GM18502 (cell line): ENCODE results near the gene SLC9A3.

Experiments used
- ATAC-seq: cut with Tn5 transposase; IDR thresholded peaks from one replicate; pipeline ENCODE4 v1.9.1; 2021; ENCODE audit warnings: mild to moderate bottlenecking; ENCODE audit not compliant: unreplicated experiment, poor library complexity

The SLC9A3 gene

DNA sequence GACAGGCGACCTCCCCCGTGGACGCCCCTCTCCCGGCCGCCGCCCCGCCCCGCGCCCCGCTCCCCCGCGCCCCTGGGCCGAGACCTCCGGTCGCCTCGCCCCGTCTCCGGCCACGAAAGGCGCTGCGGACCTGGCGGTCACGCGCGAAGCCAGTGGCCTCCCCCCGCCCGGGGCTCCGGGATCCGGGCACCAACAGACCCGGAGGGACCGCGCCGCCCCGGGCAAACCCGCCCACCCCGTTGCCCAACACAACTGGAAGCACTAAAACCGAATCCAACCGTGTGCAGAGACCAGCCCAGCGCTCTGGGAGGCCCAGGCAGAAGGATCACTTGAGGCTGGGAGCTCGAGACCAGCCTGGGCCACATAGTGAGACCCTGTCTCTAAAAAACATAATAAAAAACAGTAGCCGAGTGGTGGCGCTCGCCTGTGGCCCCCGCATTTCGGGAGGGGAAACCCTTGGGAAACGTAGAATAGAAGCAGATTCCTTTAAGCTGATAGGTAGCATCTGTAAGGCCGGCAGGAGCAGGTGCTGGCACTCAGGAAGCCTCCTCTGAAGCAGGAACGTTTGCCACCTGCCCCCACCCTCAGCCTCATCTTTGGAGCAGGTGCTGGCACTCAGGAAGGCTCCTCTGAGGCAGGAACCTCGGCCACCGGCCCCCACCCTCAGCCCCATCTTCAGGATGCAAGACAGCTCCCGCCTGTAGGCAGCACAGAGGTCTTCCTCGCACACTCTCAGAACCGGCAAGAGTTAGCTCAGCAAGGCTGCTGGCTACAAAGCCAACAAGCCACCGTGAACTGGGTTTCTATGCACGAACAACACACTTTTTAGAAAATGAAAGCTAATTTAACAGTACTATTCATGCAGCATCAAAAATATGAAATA, 4.6 kb upstream of the SLC9A3 start:
- no peak for ATAC-seq

DNA sequence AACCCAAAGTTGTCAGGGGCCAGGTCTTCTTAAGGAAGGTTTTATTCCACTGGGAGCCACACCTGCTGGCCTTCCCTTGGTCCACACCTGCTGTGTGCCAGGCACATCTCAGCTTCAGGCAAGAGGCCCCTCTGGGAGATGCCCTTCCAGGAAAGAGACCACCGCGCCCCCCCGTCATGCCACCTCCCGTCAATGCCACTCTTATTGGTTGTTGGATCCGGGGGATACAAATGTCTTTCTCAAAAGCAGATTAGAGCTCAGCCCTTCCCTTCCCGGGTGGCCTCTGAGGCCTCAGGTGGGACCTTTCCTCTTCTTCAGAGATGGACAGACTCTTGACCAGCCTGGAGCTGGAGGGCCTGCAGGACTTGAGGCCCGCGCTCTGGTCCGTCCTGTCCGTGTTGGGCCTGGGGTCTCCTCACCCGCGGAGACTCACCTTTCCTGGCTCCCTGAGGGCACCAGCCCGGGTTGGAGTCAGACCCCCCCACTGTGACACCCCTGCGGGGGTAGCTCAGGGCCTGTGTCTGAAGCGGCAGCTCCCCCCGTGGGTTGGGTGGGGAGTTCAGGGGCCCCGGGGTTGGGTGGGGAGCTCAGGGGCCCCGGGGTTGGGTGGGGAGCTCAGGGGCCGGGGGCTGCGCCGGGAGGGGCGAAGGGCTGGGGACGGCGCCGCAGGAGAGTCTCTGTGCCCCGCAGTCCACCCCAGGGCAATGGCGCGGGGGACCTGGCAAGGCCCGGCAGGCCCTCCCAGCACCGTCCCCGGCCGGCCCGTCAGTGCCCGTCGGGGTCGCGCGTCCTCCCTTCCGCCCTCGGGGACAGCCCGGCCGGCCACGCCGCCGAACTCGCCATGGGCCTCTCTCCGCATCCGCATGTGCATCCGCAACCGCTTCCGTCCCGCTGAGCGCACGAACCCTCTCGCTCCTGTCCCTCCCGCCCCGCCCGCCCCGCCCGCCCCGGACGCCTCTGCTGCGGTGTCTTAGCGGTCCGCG, 3.7 kb upstream of the SLC9A3 start:
- no peak for ATAC-seq

DNA sequence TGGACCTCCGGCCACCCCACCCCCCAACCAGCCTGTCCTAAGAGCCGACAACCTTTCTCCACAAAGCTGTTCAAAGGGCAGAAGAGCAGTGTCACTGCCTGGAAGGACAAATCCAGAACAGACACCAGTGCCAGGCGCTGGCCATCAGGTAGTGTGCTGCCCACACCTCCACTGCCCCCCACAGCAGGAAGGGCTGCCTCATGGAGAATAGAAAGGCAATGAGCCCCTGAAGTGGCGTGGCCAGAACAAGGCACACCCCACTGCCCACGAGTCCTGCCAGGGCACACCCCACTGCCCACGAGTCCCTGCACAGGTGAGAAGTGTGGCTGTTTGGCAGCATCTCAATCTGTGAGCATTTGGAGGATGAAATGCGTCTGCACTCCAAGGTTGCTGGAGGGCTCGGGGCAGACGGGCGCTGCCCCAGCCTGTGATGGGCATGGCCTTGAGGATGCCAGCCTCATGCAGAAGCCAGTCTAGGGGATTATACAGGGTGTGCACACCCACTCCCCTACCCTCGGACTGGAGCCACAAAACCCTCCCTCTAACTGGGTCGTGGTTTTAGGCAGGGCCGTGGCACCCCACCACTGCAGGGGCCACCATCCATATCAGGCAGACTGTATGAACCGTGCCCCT, 2.3 kb upstream of the SLC9A3 start:
- no peak for ATAC-seq

DNA sequence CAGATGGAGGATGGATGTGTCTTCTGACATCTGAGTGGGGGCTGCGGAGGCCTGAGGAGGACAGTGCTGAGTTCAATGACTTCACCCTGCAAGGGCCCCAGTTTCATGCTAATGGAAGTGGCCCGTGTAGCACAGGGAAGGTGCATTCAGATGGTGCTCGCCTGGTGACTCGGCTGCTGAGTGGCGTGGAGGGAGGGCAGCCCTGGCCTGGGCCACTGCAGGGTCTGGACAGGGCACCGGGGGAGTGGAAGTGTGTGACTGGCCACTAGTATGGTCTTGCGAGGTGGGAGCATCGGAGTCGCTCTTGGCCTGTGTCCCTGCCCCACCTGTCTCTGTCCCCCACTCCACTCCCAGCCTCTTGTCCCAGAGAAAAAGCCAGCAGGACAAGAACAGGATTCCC, 1.7 kb upstream of the SLC9A3 start:
- ATAC-seq, result no peak

DNA sequence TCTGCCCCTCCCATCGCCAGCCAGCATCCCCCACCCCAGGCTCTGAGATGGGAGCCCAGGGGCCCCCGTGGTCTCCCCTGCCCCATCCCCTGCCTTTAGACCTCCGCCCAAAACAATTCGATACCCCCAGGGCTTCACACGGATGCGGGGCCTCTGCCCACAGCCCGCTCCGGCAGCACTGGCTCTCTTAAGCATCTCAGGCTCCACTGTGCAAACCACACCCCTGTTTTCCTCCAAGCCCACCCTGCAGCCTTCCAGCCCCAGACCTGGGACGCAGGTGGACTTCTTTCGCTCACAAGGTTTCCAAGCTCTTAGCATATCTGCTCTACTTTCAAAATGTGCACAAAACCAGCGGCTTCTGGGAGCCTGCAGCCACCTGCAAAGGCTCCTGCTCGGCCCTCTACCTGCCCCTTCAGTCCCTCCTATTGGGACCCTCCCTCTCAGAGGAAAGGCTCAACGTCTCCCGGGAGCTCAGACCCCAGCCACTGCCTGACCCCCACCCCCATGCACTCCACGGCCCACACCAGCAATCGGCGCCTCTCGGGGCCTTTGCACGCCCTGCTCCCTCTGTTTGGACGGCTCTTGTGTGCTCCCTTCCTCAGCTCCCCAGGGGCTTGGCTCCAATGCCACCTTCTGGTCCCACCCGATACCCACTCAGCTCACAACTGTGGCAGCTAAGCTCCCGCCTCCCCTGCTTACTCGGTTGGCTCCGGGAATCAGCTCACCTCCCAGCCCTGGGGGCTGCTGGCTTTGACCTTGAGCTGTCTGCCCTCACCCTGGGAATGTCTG, 918 bp upstream of the SLC9A3 start:
- no peak for ATAC-seq

DNA sequence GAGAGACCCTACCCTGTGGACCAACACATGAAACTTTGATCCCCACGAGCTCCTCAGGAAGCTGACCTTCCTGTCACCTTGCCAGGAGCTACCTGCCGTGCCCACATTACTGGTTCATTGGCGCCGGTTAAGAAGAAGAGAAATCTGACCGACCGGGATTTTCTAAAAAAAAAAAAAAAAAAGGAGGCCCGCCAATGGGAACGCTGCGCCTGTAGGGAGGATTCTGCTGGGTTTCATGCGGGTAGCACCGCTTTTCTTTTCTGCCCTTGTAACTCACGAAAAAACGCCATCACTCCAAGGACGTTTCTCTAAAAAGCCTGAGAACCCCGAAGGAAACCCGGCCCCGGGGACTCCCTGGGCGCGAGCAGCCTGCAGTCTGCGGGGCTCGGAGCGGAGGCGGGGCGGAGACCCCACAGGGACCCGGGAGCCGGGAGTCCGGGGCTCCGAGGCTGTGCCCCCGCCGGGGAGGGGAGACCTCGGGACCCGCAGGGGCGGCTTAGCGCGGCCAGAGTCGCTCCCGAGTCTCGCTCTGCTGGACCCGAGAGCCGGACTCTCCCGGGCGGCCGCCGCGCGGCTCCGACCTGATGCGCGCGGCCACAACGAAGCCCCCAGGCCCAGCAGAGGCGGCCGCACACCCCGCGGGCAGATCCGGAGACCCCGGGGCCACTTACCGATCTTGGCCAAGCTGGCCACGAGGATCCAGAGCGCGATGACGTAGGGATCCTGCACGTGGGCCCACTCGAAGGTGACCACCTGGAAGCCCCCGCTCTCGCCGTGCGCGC, 617 bp downstream of the SLC9A3 start:
- ATAC-seq, result no peak

DNA sequence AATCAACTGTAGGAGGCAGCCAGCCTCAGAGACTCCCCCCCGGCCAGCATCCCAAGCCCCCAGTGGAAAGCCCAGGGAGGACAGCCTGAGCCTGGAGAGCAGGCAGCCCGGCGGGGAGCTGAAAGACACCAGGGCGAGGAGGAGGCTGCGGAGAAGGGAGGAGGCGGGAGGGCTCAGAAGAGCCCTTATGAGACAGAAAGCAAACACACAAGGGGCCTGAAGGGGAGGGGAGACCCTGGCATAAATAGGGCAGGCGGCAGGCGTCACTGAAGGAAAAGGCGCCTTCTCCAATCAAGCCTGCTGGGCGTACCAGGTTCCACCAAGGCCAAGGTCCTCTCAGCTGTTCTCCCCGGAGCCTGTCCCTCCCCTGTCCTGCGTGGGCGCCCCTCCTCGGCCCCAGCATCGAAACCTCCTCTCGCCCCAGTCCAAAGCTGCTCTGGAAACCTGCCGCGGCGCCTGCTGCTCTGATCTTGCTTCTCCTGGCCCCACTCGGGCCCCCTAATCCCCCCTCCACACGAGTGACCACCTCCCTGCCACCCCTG, 1.3 kb downstream of the SLC9A3 start:
- ATAC-seq, result no peak

DNA sequence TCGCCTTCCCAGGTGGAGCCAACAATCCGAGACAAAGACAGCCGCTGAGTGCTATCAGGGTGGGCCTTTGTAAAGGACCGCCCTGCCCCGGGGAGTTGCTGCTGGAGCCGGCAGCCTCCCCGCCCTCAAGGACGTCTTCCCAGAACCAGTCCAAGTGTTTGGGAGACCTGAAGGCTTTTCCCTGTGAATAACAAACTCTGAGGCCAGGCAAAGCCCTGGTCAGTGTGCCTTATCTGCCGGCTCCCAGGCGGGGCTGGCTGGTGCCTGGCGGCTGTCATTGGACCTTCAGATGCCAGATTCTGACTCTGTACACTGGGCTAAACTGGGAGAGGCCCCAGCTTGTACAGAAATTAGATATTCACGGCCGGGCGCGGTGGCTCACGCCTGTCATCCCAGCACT, 2.1 kb downstream of the SLC9A3 start:
- no peak for ATAC-seq

DNA sequence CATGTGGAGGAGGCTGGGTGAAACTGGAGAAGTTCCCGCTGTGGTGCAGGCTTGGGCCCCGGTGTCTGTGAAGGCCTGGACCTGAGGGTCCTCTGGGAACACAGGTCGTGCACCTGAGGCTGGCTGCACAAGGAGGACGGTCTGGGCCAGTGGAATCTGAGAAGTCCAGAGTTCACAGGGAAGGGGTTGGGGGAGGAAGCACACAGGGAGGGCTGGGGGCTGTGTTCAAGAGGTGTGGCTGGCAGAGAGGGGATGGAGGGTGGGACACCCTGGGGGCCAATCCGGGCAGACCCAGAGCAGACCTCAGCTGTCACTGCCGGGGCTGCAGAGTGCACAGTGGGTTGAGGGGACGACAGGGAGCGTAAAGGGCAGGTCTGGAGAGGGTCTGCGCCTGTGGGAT, 2.6 kb downstream of the SLC9A3 start:
- ATAC-seq, result no peak

DNA sequence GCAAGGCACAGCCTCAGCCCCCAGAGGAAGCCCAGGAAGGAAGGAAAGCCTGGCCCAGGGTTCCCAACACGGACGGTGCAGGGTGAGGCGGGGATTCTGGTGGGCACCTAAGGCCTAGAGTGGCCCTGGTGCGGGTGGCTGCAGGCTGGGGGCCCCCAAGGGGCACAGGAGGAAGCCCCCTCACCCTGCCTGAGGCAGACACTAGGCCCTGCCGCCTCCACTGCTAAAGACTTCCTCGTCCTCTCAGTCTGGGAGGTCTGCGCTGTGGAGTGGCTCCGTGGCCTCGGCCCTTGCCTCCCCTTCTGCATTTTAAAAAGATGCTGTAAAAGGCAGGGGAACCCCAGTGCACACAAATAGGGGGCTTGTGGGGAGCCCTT, 3.4 kb downstream of the SLC9A3 start:
- ATAC-seq, result no peak

DNA sequence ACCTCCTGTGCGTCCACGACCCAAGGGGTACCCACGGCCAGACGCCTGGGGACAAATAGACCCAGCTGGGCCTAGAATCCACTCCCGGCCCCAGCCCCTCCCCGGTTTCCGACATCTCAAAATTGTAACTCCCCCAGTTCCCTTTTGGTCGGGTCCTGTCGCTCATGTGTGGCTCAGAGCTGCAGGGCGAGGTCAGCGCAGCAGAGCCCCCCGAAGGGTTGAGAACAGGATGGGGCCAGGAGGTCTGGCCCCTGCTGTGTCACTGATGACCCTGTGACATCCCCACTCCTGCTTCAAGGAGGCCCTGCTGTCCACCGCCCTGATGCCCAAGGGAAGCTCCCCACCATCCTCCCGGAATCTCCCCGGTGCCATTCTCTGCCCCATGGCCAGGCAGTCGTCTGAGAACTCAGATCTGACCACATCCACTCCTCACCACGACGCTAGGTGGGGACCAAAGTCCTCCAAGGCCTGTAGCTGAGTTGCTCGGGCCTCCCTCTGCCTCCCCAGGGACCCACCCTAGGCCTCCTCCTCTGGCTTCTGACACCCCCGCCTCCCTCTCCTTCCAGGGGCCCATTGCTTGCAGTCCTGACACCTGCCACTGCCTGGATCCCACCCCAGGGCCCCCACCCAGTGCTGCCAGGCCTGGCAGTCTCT, 3.9 kb downstream of the SLC9A3 start:
- no peak for ATAC-seq

DNA sequence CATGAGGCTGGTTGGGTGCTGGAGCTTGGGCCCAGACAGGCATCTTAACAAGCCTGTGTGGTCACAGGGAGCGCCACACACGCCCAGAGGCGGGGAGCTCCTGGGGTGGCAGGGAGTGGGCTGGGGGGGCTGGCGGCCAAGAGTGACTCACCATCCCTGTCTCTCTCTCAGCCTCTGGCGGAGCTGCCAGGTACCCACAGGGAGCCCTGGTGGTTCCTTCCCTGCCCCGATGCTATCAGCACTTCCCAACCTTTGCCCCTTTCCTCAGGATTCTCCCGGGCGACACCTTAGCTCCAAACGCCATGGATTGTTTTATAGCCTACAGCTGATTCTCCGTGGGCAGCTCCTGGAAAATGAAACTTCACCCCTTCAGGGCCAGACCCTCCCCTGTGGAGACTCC, 5.5 kb downstream of the SLC9A3 start:
- ATAC-seq, result no peak

DNA sequence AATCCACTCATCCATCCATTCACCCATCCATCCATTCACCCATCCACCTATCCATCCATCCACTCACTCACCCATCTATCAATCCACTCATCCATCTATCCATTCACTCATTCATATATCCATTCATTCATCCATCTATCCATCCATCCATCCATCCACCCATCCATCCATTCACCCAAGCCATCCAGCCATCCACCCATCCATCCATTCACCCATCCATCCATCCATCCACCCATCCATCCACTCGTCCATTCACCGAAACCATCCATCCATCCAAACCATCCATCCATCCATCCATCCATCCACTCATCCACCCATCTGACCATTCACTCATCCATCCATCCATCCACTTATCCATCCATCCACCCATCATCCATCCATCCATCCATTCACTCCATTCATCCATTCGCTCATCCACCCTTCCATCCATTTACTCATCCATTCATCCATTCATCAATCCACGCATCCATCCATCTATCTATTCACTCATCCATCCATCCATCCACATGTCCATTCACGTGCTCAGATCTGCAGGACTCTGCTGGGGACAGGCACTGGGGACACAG, 6.6 kb downstream of the SLC9A3 start:
- ATAC-seq, result no peak

DNA sequence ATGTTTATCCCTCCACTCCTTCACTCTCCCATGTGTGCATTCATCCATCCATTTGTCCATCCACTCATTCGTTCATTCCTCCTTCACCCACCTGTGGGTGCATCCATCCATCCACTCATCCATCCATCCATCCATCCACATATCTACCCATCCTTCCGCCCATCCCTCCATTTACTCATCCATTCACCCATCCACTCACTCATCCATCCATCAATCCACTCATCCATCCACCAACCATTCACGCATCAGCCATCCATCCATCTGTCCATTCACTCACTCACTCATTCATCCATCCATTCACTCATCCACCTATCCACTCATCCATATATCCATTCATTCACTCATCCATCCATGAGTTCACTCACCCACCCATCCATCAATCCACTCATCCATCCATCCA, 7.3 kb downstream of the SLC9A3 start:
- no peak for ATAC-seq

DNA sequence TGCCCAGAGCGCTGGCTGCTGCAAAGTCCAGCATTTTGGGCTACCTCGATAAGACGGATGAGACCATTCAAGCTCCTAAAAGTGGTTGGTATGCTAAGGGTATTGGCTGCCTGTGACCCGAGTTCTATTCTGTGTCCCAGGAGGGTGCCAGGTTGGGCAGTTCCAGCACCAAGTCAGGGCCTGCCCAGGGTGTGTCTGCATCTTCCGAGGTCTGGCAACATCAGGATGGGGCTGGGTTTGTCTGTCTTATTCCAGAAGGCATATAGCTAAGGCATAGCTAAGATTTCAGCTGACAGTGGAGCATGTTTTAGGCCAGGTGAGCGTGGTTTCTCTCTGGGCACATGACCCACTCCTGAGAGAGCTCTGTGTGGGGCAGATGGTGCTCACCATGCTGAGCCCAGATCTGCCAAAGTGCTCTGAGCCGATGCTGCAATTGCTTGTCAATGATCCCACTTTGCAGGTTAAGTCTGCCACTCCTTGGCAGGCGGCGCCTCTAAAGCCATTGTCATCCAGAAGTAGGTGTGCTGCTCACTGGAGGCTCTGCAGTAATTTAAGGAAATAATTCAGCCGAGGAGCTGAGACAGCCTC, 7.8 kb downstream of the SLC9A3 start:
- ATAC-seq, result no peak

DNA sequence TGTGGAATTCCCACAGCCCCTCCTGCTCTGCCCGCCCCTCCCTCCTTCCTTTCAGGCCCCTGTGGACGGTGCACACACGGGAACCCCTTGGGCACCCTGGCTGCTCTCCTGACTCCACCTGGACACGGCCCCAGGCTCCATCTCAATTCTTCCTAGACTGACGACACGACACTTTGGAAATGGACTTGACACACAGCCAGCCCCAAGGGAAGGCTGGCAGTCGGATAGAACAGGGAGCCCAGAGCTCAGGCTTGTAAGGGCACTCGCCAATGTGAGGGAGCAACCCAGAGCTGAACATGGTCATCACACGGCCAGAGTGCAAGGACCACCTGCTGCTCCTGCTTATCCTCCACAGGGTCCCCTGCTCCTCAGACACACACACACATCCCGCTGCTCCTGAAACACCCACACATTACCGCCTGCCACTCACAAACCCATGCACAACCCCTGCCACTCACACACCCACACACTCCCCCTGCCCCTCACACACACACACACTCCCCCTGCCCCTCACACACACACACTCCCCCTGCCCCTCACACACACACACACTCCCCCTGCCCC, 8.9 kb downstream of the SLC9A3 start:
- ATAC-seq, result no peak

DNA sequence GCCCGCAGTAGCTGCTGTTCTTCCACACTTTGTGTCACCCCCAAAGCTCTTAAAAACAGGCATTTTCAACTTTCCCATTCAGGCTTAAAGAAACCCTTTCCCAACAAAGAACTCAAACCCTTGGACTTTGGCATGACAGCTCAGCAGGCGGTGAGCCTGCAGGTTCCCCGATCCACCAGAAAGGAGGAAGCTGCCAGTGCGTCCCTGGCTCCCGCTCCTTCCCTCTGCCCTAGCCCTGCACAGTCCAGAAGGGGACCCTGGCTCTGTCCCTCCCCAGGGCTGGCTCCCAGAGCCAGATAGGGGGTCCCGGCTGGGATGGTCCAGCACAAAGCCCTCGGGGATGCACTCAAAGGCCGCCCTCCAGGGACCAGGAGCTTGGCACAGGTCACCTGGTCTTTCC, 9.6 kb downstream of the SLC9A3 start:
- no peak for ATAC-seq

DNA sequence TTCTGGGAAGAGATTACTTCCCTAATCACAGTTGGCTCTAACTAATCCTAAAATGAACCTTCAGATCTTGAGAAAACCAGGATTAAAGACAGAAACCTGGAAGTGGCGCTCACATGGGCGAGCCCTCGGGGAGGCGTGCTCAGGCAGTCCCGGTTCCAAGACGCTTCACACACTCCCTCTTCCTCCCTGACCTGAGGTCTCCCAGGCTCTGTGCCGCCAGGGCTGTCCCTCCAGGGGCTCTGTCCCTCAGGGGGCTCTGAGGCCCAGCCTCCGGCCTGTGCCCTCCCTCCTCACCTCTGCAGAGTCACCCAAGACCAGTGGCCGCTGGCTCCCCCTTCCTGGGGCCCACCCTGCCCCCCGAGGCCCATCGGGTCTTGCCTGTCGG, 10.2 kb downstream of the SLC9A3 start:
- ATAC-seq, result no peak
